NCI-H2196 (cell line): ENCODE measurements around the gene THSD4.
"Not testable (repeated sequence)": the region's sequence is repeated elsewhere in the genome, so short reads cannot be mapped to it uniquely, and the experiment has no call there.

Source experiments
- DNase-seq: peaks from one replicate; lab custom pipeline; 2025; ENCODE audit not compliant: unreplicated experiment; lab: John Stamatoyannopoulos, UW

Gene THSD4

GRCh38 chr15:71366926-71367325 is 251.7 kb downstream of the THSD4 start:
- no peak for DNase-seq

GRCh38 chr15:71367737-71368136 is 252.5 kb downstream of the THSD4 start:
- not testable (repeated sequence) for DNase-seq

GRCh38 chr15:71372769-71373168 is 257.5 kb downstream of the THSD4 start:
- DNase-seq, result not testable (repeated sequence)

- no peak for DNase-seq
Measured at GRCh38 chr15:71373917-71374316, 258.6 kb downstream of the THSD4 start.

GRCh38 chr15:71374607-71375352 is 259.5 kb downstream of the THSD4 start:
- no peak for DNase-seq

- no peak for DNase-seq
Measured at GRCh38 chr15:71375934-71376333, 260.7 kb downstream of the THSD4 start.

- DNase-seq, result no peak
Measured at GRCh38 chr15:71379893-71380292, 264.6 kb downstream of the THSD4 start.

- DNase-seq, result no peak
Measured at GRCh38 chr15:71380345-71380744, 265.1 kb downstream of the THSD4 start.

- no peak for DNase-seq
Measured at GRCh38 chr15:71384501-71384900, 269.2 kb downstream of the THSD4 start.

- no peak for DNase-seq
Measured at GRCh38 chr15:71385026-71385425, 269.8 kb downstream of the THSD4 start.

- no peak for DNase-seq
Measured at GRCh38 chr15:71385457-71385856, 270.2 kb downstream of the THSD4 start.

- no peak for DNase-seq
Measured at GRCh38 chr15:71386005-71386404, 270.7 kb downstream of the THSD4 start.

GRCh38 chr15:71386448-71387236 is 271.4 kb downstream of the THSD4 start:
- DNase-seq, result no peak

GRCh38 chr15:71387810-71388209 is 272.5 kb downstream of the THSD4 start:
- DNase-seq, result no peak

GRCh38 chr15:71390096-71390495 is 274.8 kb downstream of the THSD4 start:
- DNase-seq, result no peak

- DNase-seq, result no peak
Measured at GRCh38 chr15:71391421-71392088, 276.3 kb downstream of the THSD4 start.

GRCh38 chr15:71392861-71393283 is 277.6 kb downstream of the THSD4 start:
- DNase-seq, result no peak

GRCh38 chr15:71393383-71393782 is 278.1 kb downstream of the THSD4 start:
- no peak for DNase-seq

- DNase-seq, result no peak
Measured at GRCh38 chr15:71396536-71397125, 281.4 kb downstream of the THSD4 start.

- DNase-seq, result no peak
Measured at GRCh38 chr15:71397377-71397776, 282.1 kb downstream of the THSD4 start.

GRCh38 chr15:71400294-71400693 is 285.0 kb downstream of the THSD4 start:
- DNase-seq, result no peak
